HG03280 (cell line): ENCODE data around the gene MED12L.

Source experiments
- ATAC-seq: cut with Tn5 transposase; IDR thresholded peaks from one replicate; pipeline ENCODE4 v1.9.1; 2021; ENCODE audit warnings: mild to moderate bottlenecking, moderate library complexity; ENCODE audit not compliant: unreplicated experiment

The MED12L gene

DNA sequence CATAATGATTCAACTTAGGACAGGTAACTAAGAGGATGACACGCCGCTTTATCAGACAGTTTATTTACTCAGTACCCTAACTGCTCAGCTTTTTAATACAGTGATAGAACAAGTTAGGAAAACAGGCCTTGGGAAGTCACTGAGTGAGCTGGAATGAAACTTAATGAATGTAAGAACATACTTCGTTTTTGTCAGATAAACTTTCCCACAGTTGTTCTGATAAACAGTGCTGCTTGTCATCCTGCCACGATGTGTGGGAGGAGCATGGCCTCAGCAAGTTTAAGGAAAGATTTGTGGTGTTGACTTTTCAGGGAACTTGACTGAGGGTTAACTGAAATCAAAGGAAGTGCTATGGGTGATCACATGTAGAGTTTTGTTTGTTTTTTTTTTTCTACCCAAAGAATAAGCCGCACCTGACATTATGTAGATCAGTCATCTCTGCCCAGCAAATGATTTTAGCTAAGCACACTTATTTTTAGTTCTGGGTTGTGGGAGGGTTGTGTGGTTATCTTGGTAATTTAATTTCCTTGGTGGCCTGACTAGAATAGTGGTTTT, 198.5 kb downstream of the MED12L start:
- no peak for ATAC-seq

DNA sequence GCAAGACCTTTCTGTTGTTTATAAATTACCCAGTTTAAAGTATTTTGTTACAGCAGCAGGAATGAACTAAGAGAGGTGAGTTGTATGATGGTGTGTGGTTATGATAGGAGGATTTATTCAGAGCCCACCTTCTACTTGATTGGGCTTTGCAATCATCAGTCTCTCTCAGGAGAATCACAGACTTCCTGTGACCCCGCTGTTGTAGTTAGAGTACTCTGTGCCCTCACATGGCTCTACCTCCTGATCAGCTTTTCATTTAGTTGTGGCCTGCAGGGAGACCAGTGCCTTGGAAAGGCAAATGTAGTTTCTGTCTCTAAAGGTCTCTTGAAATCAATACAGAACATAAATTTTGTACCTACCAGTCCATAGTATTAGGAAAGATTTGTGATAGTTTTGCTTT, 200.5 kb downstream of the MED12L start:
- no peak for ATAC-seq

DNA sequence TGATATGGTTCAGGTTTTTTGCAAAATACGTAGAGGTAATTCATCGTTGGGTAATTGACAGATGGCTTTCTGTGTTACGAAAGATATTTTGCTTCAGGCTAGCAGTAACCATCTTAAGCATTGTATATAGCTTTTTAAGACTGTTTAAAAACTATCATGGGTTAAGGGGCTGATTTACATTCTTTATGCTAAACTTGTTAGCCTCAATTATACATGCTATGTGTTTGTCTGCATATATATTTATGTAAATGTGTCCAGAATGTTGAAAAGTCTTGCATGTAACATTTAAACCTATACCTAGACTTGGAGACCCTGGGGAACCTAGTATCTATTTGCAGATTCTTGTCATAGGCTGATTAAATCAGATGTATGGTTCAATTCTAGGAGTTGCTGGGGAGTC, 204.0 kb downstream of the MED12L start:
- no peak for ATAC-seq

DNA sequence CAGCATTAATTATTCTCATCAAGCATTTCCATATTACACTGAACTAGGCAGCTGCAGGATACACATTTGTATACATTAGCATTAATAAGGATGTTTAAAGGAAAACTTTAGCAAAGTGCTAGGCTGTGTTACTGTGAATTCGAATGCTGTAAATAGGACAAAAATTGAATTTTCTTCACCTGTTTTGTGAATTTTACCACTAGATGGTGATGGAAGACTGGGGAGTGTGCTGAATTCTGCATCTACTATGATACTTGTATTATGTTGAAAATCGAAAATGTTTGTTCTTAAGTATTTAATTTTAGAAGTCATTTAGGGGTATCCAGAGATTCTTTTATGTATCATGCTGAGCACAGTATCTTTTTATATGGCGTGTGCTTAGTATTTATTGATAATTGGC, 205.2 kb downstream of the MED12L start:
- no peak for ATAC-seq

DNA sequence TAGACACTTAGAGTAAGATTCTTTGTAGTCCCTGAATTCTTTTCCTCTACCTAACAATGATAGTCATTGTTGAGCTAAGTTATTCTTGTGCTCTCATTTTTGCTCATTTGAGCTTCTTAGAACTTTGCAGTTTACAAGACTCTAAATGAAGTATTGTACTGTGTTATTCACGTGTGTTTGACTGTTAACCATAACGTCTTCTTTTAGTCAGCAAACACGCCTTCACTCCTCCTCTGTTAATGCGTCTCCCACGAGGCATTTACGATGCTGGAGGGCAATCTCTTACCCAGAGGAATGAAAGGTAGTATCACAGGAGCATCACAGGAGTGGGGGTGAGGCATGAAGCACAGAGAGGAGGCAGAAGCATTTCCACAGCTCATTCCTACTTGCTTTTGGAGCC, 207.7 kb downstream of the MED12L start:
- ATAC-seq = no peak

DNA sequence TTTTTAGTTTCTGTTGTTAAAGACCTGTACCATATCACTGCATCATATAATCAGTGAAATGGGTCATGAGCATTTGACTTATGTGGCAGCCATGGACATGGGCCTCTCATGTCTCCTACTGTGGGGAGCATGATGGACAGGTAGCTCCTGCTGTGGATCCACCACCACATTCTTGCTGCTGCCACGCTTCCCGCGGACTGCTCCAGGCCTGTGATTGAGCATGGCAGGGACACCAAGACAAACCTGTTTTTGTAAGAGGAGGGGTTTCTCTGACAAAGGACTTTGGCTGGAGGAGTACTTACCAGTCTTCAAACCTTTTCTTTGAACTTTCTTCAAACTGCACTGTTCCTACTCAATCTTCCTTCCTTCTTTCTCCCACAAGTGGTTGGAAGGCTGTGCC, 210.8 kb downstream of the MED12L start:
- ATAC-seq = no peak

DNA sequence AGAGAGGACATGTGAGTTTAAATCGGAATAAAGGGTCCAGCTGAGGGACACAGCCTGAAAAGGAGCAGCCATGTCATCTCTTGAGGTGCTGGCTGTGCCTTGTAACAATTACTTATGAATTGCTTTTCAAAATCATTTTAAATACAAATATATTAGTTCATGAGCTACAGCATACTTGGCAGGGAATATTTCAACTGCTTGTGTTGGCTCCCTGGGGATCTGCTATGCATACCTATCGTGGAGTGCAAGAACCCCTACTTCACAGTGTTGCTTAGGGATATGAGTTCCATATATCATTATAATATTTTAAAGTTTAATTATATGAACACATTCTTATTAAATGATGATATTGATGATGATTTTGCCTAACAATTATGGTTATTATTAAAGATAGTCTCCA, 212.0 kb downstream of the MED12L start:
- no peak for ATAC-seq

DNA sequence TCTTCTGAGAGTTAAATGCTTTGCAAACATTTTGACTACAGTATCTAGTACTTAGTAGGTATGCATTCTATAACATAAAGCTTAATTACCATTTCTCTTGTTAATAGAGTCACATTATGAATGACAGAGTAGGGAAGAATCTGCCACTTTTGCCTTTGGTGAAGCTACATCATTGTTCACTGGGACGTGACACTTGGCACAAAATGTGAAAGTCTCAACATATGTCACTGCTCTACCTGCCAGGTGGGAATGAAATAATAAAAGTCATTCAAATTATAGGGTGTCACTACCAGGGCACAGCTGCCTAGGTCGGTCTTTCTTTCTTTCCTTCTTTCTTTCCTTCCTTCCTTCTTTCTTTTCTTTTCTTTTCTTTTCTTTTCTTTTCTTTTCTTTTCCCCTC, 213.5 kb downstream of the MED12L start:
- ATAC-seq = no peak

DNA sequence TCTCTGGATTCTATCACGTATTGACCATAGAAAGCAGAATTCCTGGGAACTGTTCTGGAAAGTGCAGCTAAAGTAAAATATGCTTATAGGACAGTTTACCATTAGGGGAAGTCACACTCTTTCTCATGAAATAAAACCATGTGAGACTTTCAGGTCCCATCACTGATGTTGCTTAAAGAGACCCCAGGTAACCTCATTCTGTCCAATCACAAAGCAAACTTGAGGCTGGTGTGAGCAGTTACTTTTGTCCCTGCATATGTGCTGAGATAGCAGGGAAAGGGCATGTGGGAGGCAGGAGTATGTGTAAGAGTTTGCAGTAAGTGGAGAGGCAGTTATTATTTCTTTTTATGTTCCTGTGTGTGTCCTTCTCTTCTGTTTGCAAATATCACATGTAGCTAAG, 215.1 kb downstream of the MED12L start:
- no peak for ATAC-seq

DNA sequence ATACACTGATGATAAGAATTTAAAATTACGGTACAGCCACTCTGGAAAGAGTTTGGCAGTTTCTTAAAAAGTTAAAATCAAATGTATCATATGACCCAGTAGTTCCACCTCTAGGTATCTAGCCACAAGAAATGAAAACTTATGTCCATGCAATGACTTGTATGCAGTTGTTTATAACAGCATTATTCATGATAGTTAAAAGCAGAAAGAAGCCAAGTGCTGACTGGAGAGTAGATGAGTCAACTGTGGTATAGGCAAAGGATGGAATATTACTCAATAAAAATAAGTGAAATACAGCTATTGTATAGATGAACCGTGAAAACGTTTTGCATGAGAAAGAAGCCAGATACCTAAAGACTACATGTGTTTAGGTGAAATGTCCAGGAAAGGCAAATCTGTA, 216.3 kb downstream of the MED12L start:
- no peak for ATAC-seq

DNA sequence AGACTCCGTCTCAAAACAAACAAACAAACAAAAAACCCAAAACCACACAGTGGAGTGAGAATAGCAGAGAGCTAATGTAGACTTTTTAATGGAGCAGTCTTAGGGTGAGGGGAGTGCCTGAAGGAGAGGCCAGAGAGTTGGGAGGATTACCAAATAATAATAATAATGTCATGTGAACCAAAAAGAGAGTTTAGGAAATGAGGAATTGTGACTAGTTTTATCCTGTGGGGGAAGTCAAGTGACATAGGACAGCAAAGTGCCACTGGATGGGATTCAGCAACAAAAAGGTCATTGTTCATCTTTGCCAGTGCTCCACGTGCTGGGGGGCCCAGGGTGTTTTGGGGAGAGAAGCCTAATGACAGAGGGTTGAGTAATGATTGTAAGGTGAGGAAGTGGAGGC, 218.3 kb downstream of the MED12L start:
- ATAC-seq = no peak

DNA sequence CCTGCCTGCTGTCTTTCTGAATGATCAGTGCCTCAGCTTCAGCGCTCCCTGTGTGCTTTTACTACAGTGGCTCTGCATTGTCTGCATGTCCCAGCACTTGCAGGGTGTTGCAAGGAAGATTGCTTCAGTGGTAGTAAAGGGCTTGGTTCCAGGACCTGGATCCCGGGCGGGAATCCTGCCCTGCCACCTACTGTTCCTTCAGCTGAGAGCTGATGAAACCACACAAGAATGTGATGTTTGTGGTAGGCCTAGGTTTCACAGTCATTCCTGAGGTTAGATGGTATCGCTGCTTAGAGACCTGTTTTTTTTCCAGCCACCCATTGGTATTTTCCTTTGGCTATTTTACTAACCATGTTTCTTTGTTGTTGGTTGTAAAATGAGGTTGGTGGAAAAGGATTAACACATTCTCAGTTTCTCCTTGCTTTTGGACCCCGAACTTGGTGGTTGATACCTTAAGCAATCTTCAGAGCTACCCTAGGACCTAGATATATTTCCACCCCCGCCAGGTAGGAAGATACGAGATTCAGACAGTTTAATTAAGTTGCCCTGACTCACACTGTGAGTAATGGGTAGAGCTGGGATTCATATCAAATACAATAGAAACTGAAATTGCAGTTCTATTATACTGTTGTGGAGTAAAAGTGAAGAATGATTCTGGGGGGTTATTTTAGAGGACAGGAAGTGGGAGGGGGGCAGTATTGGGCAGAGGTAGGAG, 219.8 kb downstream of the MED12L start:
- no peak for ATAC-seq

DNA sequence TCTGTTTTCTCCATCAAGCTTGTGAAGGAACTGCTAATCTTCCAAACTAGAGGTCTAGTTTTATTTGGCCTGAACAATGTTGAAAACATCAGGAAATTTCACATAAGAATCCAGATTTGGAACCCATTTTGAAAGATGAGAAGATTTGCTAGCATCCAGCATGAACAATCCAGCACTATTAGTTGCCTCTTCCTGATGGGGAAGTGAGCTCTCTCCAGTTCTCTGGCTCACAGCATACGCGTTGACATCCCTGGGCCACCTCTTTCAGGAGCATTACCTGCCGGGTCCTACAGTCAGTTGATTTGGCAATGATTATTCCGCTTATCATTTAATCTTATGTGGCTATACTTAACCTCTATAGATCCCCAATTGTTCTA, 220.3 kb downstream of the MED12L start:
- no peak for ATAC-seq

DNA sequence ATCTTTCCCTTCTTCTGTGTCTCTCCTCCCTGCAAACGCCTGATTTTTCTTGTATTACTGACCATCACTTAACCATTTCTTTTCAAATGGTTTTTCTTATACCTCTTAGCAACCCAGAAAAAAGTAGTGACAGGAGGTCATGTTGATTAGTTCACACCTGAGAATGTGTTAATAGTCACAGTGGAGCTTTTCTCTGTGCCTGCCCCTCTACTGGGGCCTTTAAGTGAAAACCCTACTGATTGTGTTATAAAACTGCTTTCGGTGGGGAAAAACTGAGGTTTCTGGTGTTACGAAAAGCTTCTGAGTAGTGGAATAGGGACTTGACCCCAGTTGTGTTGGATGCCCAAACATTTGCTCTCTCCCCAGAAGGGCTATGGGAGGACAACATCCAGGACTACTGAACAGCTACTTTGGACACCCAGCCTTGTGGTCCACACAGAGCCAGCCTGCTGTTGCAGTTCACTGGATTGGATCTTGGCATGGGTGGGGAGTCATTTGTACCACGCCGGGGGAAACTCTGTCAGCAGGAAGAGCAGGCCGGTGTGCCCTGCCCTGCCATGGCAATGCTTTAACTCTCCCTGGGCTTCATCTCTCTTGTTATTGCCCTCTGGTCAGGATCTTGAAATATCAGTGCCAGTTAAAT, 220.8 kb downstream of the MED12L start:
- no peak for ATAC-seq

DNA sequence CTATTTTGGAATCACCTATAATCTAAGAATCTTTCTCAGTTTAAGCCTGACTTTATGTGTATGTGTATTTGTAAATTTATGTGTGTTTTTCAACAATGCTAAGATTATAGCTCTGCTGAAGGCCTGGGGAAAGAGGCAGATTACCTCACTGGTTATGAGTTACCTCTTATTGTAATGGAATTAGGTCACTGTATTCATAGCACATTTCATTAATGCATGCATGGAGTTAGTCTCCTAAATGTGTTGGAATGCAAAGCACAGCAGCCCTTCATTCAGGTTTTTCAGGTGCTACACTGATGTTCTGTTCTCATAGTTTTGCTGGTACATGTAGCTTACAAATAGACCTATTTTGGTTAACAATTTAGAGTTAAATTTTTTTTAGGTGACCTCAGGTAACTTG, 221.7 kb downstream of the MED12L start:
- no peak for ATAC-seq

DNA sequence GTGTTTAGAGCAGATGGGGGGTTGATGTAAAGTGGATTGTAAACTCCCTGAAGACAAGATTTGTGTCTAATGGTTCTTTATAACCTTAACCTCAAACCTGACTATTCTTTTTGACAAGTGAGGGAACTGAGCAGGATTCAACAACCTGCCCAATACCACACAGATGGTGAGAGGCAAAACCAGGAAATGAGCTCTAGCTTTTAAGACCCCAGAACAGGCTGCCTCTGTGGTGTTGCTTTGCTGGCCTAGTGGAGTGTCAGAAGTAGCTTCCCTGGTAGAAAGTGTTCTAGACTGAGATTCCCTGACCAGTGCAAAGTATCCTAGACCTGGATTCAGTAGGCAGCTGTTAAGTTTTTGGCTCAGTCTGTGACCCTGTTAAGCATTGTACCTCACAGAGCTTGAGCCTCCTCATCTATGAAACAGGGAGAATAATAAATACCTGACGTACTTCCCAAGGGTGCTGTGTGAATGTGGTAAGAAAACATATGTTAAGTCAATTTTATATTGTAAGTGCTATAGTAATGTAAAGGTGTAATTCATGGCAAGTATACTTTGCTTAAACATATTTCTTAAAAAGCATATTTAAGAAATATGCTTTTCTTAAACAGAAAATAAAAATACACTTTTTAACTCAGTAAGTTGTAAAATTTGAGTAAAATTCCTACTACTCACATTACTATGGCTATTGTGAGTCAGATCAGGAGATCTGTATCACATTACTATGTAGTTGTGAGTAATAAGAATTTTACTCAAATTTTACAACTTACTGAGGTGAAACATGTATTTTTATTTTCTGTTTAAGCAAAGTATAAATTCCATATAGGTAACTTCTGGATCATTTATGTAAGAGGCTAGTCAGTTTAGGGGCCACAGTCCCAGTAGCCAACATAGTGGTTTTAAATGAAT, 222.4 kb downstream of the MED12L start:
- ATAC-seq = no peak

DNA sequence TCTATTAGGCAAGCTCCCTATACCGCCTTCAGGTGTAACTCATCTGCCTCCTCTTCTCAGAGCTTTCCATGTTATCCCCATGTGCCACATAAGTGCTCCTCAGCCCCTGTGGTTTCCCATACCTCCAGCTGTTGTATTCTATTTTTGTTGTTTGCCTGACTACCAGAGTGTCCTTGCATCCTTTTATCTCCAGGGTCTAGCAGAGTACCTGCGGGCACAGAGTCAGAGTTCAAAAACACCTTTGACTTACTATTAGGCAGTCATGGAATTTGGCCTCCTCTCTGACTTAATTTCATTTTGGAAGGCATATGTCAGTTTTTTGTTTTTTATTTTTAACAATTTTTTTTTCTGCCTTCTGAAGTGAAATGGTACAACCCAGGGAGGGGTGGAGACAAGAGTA, 224.1 kb downstream of the MED12L start:
- no peak for ATAC-seq

DNA sequence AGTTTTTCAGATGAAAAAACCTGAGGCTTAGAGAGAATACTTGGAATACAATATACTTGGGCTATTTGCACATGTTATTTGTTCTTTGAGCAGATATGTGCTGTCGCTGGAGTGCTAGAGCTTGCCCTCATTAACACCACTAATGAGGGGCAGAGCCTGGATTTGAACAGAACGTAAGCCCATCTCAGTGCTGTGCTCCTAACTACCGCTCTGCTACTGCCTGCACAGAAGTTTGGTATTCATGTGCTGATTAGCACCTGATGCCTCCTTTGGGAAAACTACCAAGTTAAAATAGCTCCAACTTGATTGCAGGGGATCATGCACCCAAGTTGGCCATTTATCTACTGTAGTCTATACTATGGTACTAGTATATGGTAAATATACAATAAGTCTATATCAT, 227.5 kb downstream of the MED12L start:
- ATAC-seq = no peak

DNA sequence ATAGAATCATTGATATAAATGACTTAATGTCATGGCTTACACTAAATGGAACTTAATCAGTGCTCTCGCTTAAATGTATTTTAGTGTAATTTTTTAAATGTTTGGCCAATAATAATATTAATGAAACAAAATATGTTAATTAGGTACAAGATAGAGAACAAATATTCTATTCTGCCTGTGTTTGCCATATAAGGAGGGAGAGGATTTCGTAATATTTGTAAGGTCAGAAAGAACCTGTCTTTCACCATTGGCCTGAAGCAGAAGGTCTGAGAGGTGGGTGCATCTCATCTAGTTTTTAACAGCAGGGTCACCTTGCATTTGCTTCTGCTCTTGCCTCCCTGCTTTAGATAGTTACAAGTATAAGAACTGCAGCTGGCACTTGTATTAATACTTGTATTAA, 228.7 kb downstream of the MED12L start:
- ATAC-seq = no peak

DNA sequence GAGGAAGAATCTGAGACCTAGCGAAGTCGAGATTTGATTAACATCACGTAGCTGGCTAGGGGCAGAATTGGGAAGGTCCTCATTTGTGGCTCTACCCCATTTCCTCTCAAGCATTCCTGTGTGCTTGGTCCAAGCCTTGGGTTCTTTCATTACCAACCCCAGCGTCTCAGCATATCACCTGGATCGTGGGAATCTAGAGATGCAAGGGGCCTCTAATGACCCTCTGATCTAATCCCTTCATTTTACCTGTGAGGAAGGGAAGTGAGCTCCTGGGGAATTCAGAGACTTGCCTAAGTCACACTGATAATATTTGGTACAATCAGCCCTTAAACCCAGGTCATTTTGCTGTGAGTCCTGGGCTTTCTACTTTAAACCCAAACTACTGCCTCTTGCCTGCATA, 229.1 kb downstream of the MED12L start:
- no peak for ATAC-seq

DNA sequence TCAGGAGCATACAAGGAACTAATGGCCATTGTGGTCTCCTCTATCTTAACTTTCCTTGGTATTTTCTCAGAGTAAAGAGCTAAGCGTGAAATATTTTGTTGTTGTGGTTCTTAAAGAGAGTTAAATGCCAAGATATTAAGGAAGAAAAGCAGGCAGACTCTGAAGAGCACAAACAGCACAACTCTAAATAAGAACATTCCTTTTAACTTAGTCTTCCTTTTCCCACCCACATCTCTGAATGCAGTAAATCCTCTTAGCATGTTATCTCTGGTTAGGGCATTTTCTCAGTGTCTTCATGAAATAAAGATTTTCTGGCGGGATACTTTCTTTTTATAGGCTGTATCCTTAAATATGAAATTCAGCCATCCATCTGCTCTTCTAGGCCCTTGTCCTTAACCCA, 229.7 kb downstream of the MED12L start:
- ATAC-seq = no peak

DNA sequence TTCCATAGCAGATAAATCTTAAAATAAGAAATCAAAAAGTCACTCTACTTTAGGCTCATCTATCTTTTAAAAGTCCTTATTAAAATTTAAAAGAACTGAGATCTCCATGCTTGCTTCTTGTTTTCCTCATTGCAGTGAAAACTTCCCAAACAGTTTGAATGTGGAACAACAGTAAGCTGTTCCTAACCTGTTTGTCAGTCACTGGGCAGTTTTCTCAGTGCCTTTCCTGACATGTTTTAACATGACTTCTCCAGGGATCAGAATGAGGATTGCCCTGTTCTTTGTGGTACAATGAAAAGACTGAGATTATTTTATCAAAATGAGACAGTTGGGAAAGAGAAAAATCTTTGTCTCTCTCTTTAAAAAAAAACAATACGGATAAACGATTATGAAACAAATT, 230.4 kb downstream of the MED12L start:
- no peak for ATAC-seq
